Epithelial cell of proximal tubule (primary cell): ENCODE results near the gene RRP1. TPM values are rescaled to one million over a fixed set of nuclear protein-coding genes. Genes with fewer than 3 reads are reported as not detected.

Experiments
- DNase-seq: peaks from one replicate; pipeline ENCODE4 v3.0.0-alpha.2; 2011; ENCODE audit warnings: low read depth
- H3K4me3 ChIP-seq: 2 replicates; pipeline ENCODE4 v1.5.1; 2011; ENCODE audit warnings: low read depth, mild to moderate bottlenecking, low read length
- CTCF ChIP-seq: conservative IDR thresholded peaks from 2 replicates; pipeline ENCODE4 v1.5.1; 2012; ENCODE audit warnings: low read depth, mild to moderate bottlenecking, low read length
- total RNA-seq: library from RNA; depleted of rRNA; stranded (reverse); fragments of >200 nt; gene quantifications from 2 replicates; pipeline ENCODE4 v1.2.3, GENCODE V29; 2015

RRP1 gene
- total RNA-seq, 1 donor from 2014 or later = 26.1 TPM

DNA sequence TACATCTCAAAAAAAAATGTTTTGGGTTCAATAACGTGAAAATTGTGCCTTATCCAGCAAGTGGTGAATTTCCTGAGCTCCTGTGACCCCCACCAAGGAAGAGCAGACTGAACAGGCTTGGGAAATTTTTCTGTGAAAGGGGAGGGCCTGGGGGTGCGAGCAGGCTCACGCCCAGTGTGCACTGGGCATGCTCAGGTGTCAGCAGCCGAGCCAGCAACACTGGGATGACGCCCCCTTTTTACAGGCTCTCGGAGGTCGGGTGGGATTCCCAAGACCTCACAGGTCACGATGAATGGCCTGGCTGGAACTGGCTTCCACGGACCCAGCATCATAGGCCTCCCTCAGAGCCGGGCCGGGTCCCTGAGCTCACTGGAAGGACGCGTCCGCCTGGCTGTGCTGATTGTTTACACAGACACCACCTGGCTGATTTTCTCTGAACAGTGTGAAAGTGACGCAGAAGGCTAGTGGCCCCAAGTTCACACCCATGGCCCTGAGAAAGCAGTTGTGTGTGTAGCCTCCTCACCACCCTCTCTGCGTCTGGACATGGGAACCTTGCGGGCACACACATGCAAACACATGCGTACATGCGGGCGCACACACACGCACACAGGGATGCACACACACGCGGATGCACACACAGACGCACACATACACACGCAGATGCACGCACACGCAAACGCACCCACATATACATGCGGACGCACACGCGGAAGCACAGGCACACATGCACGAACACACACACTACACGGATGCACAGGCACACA, 22.5 kb upstream of the RRP1 start:
- no peak overlapping the region for H3K4me3 ChIP-seq
- no peak for DNase-seq
- no peak for TF ChIP-seq CTCF

DNA sequence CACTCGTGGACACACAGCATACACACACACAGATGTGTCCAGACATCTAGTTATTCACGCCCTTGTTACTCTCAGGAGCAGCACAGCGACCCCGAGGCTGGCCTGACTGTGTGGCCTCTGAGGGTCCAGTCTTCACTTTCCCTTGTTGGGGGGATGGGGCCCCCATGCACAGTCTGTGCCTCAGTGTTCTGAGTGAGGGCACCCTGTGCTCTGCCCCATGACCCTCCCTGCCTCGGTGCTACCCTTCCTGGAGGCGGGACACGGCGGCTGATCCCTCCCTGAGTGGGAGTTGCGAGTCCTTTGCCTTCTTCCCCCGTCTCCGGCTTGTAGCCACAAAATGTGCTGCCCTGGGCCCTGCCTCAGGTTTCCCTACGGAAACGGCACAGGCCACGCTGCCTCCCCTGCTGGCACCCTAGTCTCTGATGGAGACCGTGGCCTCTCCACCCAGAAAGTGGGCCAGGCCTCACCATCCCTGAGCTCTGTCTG, 21.8 kb upstream of the RRP1 start:
- no peak for TF ChIP-seq CTCF
- no peak for DNase-seq
- H3K4me3 ChIP-seq = no peak overlapping the region

- H3K4me3 ChIP-seq = no peak overlapping the region
- DNase-seq = peak; percentile 56
- no peak for TF ChIP-seq CTCF
Observed at GRCh38 chr21:43767984-43768867, 21.2 kb upstream of the RRP1 start.

DNA sequence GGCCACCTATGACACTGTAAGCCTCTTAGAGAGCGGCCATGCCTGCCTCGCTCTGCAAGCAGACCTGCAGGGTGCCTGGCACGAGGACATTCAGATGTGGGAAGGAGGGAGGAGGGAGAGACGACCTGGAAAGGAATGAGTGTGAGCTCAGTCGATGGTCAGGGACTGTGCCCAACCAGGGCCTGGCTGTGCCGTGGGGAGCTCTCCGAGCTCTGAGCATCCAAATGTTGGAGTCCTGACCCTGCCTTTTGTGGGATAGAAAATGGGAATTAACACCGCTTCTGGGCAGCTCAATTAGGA, 20.6 kb upstream of the RRP1 start:
- no peak for TF ChIP-seq CTCF
- no peak for DNase-seq
- H3K4me3 ChIP-seq = no peak overlapping the region

DNA sequence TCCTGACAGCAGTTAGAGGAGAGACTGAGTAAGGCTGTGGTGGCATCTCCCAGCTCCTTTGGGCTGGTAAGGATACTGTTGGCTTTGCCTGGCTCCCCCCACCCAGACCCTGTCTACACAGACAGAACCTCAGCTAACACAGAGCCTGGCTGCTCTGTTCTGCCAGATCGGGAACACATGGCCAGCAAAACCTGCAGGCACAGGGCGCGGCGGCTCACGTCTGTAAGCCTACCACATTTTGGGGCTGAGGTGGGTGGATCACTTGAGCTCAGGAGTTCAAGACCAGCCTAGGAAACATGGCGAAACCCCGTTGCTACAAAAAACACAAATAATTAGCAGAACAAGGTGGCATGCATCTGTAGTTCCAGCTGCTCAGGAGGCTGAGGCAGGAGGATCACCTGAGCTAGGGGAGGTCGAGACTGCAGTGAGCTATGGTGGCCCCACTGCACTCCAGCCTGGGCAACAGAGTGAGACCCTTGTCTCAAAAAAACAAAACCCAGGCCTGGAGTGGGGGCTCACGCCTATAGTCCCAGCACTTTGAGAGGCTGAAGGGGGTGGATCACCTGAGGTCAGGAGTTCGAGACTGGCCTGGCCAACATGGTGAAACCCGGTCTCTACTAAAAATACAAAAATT, 19.9 kb upstream of the RRP1 start:
- no peak for TF ChIP-seq CTCF
- no peak overlapping the region for H3K4me3 ChIP-seq
- DNase-seq = no peak

DNA sequence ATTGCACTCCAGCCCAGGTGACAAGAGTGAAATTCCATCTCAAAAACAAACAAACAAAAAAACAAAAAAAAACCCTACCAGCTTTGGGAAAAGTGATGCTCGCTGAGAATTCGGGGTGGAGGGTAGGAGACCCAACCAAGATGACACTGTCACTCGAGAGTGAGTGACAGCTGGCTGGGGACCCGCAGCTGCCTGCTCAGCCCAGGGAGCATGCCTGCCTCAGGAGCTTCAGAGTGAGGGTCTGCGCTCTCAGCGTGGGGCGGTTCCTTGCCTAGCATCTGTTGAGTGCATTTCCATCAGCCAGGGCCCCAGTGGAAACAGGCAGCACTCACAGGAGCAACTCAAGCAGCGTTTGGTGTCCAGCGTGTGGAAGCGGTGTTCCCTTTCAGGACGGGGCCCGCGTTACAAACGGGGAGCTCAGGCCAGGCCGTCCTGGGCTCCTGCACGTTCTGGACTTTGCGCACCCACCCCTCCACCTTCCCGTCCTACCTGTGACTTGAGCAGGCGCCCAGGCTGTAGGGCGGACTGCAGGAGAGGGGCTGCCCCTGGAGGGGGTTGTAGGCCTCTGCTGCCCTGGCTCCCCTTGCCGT, 19.2 kb upstream of the RRP1 start:
- DNase-seq = no peak
- H3K4me3 ChIP-seq = no peak overlapping the region
- no peak for TF ChIP-seq CTCF
